C1 segment of cervical spinal cord (tissue), 14 donors: ENCODE data around the gene CSRP1.

ENCODE experiments used
- DNase-seq, 14 donors: peaks; one replicate each; lab custom pipeline; 2025; lab: John Stamatoyannopoulos, UW

CSRP1 gene

DNA sequence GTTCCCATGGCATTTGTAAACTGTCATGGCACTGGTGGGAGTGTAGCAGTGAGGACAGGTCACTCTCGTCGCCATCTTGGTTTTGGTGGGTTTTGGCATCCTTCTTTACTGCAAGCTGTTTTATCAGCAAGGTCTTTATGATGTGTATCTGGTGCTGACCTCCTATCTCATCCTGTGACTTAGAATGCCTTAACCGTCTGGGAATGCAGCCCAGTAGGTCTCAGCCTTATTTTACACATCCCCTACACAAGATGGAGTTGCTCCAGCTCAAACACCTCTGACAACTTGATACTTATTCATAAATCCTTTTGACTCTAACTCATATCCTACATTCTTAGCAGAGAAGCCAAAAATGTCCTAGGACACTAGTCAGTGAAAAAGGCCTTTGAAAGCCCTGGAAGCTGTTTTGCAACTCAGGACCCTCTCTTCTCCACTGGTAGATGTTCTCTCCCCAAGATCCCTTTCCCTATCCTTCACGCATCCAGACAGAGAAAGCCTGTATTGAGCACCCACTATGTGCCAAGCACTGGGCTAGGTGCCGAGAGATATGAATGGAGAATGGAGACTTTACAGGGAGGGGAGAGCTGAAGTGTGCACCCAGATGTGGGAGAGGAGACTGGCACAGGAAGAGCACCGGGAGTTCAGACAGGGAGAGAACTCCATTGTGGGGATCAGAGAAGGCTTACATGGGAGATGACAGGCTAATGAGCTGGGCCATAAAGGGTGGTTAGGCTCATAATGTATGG, 6.7 kb upstream of the CSRP1 start:
- no peak for DNase-seq

DNA sequence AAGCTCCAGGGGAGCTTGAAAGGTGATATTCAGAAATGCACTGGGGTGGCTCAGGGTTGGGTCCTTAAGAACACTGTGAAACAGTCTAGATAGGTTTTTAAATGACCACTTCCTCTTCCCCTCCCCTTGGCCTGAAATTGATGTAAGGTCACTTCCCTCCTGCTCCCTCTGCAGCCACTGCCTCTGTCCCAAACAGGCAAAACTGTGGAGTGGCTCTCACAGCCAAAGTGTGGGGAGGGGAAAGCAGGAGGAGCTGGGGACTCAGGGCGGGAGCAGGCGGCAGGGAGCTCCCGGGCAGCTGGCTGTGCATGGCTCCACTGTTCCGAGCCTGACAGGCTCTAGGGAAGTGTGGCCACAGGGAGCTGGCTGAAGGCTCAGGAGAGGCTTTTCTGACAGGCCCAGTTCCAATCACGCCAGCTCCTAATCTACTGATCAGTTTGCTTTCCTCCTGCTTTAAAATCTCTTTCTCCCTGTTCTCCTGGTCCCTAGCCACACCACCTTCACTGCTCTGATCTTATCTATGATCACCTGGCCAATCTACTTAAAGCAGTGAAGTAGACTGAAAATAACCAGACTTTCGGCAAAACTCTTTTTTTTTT, 5.1 kb upstream of the CSRP1 start:
- DNase-seq = peak in 9 of 14 donors; percentile 32 to 86 (median 66)

DNA sequence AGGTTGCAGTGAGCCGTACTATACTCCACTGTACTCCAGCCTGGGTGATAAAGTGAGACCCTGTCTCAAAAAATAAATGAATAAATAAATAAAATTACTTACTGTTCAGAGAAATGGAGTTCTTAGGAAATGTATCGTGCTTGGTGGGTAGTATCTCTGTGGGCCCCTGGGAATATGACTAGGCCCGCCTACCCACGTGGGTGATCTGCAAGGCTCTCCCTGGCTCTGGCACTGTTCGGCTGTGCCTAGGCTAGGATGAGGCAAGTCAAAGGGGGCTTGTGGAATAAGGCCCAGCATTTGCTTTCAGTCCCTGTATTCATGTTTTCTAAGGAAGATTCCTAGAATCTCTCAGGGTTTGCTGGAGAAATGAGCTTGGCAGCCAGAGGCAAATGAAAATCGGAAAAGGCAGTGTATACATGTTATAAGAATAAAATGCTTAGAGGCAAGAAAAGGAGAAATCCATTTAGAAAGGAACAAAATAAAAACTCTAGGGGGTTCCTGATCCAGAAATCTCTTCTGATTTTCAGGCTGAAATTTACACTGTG, 4.5 kb upstream of the CSRP1 start:
- DNase-seq = no peak

DNA sequence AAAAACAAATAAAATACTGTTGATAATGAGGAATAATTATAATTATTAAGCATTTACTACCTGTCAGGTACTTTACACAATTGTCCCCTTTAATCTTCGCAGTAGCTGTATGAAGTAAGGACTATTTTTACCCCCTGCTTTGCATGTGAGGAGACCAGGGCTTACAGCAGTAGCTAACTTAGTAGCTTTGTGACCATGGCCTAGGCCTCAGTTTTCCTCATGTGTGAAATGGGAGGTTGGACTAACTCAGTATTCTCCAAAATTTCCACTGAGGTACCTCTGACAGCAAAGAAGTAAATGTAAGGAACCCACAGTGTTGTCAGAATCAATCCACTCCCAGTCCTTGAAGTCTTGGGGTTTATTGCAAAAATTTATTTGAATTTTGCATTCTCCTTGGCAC, 3.8 kb upstream of the CSRP1 start:
- no peak for DNase-seq

DNA sequence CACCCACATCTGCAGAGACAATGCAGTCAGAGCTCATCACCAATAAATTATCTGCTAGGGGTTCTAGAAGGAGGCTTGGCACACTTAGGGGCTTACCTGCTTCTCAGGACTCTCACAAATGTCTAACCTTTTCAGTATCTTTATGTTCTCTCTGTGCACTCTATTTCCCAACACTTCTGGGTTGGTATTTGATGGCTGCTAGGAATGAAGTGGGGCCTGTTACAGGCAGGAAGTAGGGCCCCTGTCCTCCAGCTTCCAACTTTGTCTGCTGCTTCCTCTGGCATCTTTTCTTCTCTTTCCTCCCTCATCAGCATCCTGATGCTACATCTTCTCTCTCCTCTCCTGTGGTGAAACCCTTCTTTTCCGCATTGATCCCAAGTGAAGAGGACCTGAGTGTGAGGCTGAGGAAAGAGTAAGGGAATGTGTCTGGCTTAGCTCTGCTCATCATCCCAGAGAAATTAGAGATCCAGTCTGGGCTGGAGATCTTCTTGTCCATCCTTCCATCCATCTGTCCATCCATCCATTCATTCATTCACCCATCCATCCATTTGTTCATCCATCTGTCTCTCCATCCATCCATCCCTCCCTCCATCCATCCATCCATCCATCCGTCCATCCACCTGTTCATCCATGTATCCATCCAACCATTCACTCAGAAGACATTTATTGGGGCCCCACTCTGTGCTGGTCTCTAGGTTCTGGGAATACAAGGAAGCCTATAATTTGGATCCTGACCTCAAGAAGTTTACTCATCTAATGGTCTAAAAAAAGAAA, 2.9 kb upstream of the CSRP1 start:
- no peak for DNase-seq

DNA sequence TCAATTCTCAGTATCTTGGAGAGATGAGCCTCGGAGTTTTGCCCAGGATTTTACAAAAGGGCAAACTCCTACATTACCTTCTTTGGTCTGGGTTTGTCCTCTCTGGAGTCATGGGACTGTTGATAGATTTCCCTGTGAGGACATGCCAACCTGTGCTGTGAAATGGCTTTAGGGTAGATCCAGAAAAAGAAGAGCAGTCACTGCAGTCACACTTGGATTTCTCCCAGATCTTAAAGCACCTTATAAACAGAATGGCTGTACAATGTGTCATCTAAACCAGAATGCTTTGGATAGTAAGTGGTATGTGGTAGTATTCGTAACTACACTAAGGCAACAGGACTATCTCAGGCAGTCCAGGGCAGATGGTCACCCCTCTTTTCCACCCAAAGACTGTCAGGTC, 1.9 kb upstream of the CSRP1 start:
- no peak for DNase-seq

DNA sequence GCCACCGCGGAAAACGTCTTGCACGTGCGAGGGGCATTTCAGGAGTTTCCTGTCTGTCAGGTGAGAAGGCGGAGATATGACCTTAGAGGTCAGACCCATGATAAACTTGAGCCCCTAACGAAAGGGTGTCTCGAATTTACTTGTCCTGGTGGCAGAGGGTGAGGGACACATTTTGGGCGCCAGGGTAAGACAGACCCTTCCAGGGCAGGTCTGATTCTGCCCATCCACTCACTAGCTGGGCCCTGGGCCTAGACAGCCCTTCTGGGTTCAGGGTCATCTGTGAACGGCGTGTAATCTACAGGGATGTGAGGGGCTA, 395 bp upstream of the CSRP1 start:
- no peak for DNase-seq

DNA sequence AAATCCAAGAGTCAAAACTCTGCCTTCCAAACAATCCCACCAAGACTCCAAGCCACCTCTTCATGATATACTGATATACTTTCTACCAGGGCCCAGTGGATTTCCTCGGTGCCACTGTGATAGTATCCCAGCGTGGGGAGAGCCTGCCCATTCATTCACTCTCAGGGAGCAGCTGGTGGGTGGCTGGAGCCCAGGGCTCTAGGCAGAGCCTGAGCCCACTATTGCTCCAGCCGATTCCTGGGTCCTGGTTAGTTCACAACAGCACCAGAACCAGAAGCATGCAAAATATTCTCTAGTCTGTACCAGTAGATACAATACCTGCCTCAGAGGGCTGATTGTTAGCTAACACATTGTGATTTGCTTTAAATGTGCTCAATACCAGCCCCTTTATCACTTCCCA, 831 bp downstream of the CSRP1 start:
- DNase-seq = no peak

DNA sequence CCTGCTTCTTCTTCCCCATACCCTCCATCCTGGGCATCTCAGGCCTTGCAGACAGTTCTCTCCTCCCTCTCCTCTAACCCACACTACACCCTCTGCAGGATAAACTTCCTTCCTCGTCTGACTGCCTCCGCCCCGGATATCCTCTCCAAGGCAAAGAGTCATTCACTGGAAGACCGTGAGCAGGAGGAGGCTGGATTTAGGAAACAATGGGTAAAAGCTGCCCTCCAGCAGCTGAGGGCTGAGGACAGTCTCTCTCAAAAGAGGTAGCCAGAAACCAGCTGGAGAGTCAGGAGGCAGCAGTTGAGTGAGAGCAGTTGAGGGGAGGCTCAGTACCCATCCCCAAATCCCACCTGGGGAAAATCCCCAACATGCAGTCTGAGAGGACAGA, 1.4 kb downstream of the CSRP1 start:
- DNase-seq = no peak

DNA sequence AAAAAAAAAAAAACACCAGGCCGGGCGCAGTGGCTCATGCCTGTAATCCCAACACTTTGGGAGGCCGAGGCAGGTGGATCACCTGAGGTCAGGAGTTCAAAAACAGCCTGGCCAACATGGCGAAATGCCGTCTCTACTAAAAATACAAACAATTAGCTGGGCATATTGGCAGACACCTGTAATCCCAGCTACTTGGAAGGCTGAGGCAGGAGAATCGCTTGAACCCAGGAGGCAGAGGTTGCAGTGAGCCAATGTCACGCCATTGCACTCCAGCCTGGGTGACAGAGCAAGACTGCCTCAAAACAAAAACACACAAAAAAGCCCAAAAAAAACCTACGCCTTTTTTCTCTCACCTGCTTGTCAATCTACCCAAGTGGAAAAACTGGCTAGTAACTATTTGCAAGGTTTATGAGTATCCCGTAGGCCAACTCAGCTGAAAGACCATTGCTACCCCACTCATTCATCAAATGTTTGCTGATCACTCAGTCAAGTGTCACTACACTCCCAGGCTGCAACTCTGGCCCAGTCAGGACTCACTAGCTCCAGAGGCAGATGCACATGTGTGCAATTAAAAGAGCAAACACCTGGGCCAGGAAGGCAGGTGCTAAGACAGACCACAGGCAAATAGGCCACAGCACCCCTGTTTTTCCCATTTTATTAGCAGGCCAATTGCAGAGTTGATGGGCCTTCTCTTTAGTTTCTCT, 2.0 kb downstream of the CSRP1 start:
- no peak for DNase-seq

DNA sequence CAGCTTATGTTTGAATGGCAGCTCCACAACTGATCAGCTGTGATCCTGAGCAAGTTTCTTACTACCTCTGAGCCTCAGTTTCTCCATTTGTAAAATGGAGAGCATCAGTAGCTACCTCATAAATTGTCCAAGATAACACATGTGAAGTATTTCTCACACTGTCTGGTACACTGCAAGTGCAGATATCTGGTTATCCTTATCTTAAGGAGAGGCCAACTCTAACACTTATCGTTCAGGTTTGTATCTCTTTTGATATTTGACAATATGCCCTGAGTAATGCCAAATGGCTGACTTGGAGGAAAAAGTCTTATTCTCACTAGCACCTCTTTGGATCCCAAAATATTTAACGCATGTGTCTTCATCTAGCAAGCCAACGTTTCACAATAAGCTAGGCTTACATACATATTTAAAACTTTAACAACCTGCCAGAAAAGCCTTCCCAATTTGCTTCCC, 2.7 kb downstream of the CSRP1 start:
- no peak for DNase-seq

DNA sequence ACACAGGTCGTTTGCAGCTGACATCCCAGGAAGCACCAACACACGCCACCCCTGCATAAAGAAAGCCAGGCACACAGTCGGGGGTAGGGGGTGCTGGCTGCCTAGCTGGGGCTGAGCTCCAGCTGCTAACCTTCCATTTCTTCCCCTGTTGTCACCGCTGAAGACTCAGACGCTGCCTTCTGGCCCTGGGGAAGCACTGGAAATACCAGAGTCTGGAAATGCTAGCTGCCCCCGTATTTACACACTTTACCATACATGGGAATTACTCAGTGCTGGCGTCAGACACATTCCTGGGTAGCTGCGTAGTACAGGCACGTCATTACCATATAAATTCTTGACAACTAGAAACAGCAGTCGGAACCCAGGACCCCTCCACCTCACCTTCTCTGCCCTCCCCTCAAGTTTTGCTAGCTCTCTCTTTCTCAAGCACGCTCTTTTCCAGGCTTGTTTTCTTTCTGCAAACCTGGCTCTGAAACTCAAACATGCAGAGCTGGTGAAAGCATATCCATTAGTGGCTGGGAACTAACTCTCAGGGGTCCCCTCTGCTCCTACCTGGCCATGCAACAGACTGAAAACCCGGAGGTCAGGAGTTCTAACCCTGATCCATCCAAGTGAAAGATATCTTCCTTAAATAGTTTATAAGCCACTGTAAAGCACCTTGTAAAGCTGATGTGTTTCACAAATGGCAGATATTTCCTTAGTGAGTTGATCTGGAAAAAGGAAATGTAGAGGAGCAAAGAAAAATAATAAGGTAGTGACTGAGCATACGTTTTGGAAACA, 3.3 kb downstream of the CSRP1 start:
- DNase-seq = peak in 2 of 14 donors; percentile 30 to 45

DNA sequence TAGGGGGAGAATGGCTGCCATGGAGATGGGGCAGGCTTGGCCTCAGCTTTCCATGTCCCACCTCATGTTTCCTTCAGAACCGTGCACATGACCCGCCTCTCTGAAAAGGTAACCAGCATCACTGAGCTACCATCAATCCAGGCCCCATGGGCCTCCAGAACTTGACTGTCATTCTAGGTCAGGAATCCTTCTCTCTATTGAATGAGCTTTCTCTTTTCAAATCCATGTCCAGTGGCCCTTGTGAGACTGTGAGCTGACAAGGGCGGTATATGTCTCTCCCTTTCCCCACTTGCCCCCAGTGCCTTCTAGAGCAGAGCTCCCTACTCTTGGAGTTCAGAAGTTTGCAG, 4.4 kb downstream of the CSRP1 start:
- no peak for DNase-seq

DNA sequence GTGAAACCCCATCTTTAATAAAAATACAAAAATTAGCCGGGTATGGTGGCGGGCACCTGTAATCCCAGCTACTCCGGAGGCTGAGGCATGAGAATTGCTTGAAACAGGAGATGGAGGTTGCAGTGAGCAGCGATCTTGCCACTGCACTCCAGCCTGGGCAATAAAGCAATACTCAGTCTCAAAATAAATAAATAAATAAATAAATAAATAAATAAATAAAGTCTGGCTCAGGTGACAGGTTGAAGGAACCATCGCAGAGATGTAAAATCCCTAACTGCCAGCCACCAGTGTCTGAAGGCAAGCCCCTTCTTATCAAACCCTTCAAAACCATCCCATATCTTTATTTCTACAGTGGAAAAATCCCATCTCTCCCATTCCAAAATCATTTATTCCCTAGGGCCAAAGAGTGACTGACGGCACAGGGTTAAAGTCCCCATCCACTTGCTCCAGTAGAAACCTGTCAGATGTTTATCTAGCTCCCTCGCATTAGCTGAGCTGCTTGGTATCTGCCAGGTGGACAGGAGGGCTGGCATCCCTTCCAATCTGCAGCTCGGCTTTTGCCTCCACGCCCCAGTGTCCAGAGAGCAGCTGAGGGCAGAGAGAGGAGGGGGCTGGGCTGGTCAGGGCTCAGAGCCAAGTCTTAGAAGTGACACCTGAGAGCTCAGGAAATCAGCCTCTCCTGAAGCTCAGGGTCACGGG, 5.0 kb downstream of the CSRP1 start:
- DNase-seq = no peak

DNA sequence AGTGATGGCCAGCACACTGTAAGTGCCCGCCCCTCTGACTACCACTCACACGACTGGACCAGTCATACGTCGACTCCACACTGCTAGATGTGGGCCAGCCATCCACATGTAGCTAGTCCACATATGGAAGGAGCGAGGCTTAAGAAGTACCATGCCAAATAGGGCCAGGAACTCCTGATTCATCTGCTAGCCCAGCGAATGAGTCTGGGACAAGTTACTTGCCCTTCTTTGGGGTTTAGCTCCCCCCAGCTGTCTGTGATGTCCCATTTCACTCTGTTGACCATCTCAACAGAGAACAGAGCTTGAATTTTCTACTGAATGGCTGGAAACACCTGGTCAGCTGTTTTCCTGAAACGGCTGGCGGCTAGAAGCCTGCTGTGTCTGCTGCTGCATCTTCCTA, 5.8 kb downstream of the CSRP1 start:
- DNase-seq = peak in 1 of 14 donors; percentile 49

DNA sequence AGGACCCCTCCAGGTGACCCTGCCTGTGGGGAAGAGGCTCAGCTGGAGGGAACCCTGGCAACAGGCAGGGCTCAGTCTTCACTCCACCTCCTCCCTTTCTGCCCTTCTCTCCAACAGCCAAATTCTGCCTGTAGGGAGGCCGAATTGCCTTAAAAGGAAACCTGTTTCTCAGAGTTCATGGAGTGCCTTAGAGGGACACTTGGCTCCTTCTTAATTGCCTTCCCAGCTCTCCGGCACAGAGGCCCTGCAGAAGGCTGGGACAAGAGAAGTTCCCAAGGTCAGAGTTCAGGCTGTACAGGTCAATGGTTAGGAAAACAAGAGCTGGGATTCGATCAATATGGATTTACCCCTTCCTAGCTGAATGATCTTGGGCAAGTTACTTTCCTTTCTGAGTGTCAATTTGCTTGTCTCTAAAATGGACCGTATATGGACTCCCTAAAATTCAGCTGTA, 6.2 kb downstream of the CSRP1 start:
- peak in 2 of 14 donors; percentile 80 to 87 for DNase-seq

DNA sequence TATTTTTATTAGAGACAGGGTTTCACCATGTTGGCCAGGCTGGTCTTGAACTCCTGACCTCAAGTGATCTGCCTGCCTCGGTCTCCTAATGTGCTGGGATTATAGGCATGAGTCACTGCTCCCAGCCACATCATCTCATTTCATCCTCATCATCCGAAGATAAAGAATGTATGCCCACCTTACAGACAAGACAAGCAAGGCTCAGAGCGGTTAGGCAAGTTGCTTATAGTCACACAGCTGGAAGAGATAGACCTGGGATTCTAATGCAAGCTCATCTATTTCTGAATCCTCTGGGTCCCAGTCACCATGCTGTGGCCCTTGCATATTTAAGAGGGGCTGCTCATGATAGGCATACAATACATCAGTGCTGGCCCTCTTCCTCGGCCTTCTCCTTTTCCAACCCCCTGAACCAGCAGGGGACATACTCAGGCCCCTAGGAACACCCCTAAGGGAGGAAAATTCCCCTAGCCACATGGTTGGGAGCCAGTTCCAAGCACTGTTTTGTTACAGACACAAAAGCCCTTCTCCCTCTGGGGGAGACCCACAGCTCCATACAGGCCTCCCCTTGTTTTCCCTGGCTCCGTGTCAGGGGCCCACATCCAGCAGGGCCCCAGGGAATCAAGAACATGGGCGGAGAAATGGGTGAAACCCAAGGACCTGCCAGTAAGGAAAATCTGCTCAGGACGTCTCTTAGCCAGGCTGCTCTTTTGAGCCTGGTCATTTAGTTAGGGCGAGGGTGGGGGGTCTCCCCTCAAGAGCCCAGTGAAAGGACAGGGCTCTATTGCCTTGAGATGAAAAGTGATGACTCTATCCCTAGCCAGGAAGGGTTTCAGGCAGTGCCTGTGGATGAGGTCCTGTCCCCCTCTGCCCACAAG, 6.9 kb downstream of the CSRP1 start:
- DNase-seq = peak in 12 of 14 donors; percentile 33 to 88 (median 78)

DNA sequence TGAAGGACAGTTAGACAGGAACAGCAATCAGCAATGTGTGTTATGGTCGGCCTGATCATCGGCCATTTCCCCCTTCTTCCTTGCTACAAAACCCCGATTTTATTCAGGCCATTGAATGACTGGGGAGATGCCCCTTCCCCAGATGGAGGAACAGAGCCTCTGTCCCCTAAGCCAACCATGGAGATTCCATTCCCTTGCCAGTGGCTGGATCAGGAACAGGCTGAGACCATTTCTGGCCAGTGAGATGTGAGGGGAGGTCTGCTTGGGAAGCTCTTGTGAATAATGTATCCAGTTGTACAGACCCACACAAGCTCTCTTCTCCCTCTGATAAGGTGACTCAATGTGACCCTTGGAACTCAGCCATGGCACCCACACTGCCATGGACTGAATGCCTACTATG, 7.7 kb downstream of the CSRP1 start:
- no peak for DNase-seq

DNA sequence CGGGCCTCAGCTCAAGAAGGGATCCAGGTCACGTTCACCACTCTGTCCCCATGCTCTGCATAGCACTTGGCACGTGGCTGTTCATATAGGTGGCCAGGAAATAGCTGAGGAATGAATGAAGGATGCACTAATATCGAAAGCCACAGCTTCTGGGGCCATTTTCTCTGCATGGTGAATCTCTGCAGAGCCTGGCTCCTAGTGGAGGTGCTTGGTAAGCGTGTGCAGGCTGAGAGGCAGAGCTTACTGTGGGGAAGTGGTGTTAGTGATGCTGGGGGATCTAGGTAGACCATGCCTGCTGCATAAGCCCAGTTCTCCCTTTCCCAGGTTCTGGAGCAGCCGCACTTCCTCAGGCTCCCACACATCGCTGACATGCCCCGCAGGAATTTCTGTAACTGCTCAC, 8.3 kb downstream of the CSRP1 start:
- no peak for DNase-seq
